GM12878 (cell line): ENCODE measurements around the gene ACACB. TPM values are rescaled to one million over a fixed set of nuclear protein-coding genes. Genes with fewer than 3 reads are reported as not detected.

Source experiments
- ATAC-seq: fragments of 200-7000 bp; cut with Tn5 transposase; 3 replicates; pipeline ENCODE4 v1.9.1; 2020; ENCODE audit warnings: mild to moderate bottlenecking, moderate library complexity
- BruUV-seq: library from RNA; stranded (reverse); fragments of 400-500 nt; replicated peaks from 2 replicates; lab custom pipeline; 2021; lab: Mats Ljungman, UMichigan
- CTCF ChIA-PET: fragments of 300-600 bp; sonication (Branson Sonifier 250); formaldehyde crosslinking; extraction: SDS; loops from one replicate; lab custom pipeline; 2021; ENCODE audit warnings: inconsistent platforms; lab: Yijun Ruan, JAX
- POLR2A ChIA-PET: fragments of 350-600 bp; formaldehyde crosslinking; extraction: SDS; loops from one replicate; lab custom pipeline; 2021; ENCODE audit warnings: inconsistent platforms; lab: Charles Lee
- RAD21 ChIA-PET: fragments of 300-600 bp; sonication (Branson Sonifier 250); formaldehyde crosslinking; loops from one replicate; lab custom pipeline; 2023; ENCODE audit warnings: antibody characterized with exemption; ENCODE audit not compliant: unreplicated experiment; lab: Charles Lee
- SMC1A ChIA-PET: fragments of 300-600 bp; sonication (Branson Sonifier 250); formaldehyde crosslinking; loops from one replicate; lab custom pipeline; 2023; ENCODE audit not compliant: unreplicated experiment, uncharacterized antibody; lab: Charles Lee
- DNase-seq: peaks from one replicate; pipeline ENCODE4 v3.0.0-alpha.2; 2011; ENCODE audit warnings: low read depth, low spot score
- FAIRE-seq: peaks from 3 replicates; lab custom pipeline; 2011; peaks lifted over from hg19 to GRCh38; lab: Jason Lieb, UNC
- H2AFZ ChIP-seq: 2 replicates; pipeline ENCODE4 v1.6.0; 2011; ENCODE audit warnings: low read depth, low read length, control low read depth; ENCODE audit not compliant: control insufficient read depth
- H3K27ac ChIP-seq: 2 replicates; pipeline ENCODE4 v1.5.1; 2011; ENCODE audit warnings: control low read depth; ENCODE audit not compliant: control insufficient read depth, insufficient read depth
- H3K27me3 ChIP-seq, 2 experiments: replicated peaks in 1 of 2; 2 replicates each; pipeline versions ENCODE4 v1.6.0 to v1.6.1; 2011; ENCODE audit warnings: low read length in 1 of 2; ENCODE audit not compliant: control insufficient read depth in 2 of 2, insufficient read depth in 2 of 2
- H3K36me3 ChIP-seq, 2 experiments: 2 replicates each; pipeline ENCODE4 v1.5.1; 2011; ENCODE audit warnings: low read length in 1 of 2; ENCODE audit not compliant: control insufficient read depth in 2 of 2, insufficient read depth in 2 of 2
- H3K4me1 ChIP-seq: 2 replicates; pipeline ENCODE4 v1.6.1; 2011; ENCODE audit warnings: mild to moderate bottlenecking, low read length, moderate library complexity, mixed read lengths; ENCODE audit not compliant: control insufficient read depth, insufficient read depth
- H3K4me2 ChIP-seq: 2 replicates; pipeline ENCODE4 v1.6.0; 2011; ENCODE audit warnings: control low read depth; ENCODE audit not compliant: control insufficient read depth, insufficient read depth
- H3K4me3 ChIP-seq: fragments of 200-600 bp; sonication (generic); 2 replicates; pipeline ENCODE4 v1.5.1; 2016
- H3K79me2 ChIP-seq: 2 replicates; pipeline ENCODE4 v1.6.0; 2011; ENCODE audit warnings: low read length; ENCODE audit not compliant: control insufficient read depth, insufficient read depth
- H3K9ac ChIP-seq: 2 replicates; pipeline ENCODE4 v1.8.0; 2011; ENCODE audit warnings: low read length, control low read depth, mixed read lengths; ENCODE audit not compliant: control insufficient read depth, insufficient read depth
- H3K9me3 ChIP-seq: replicated peaks from 3 replicates; pipeline ENCODE4 v1.5.1; 2011; ENCODE audit warnings: mild to moderate bottlenecking, low read length; ENCODE audit not compliant: control insufficient read depth, insufficient read depth
- H4K20me1 ChIP-seq: 2 replicates; pipeline ENCODE4 v1.6.0; 2011; ENCODE audit not compliant: control insufficient read depth, insufficient read depth
- ASH2L ChIP-seq: fragments of 300-600, 200-600 bp; sonication (generic); IDR thresholded peaks from 2 replicates; pipeline ENCODE4 v1.6.1; 2017; ENCODE audit warnings: low read depth, mild to moderate bottlenecking, borderline replicate concordance
- ATF7 ChIP-seq: fragments of 450-650 bp; IDR thresholded peaks from 2 replicates; pipeline ENCODE4 v1.6.1; 2016; ENCODE audit warnings: low read depth, mild to moderate bottlenecking
- BHLHE40 ChIP-seq, 2 experiments: fragments of 450-650 bp in 1 of 2; IDR thresholded peaks; 2 replicates each; pipeline ENCODE4 v1.6.1; 2011 to 2017; ENCODE audit warnings: low read depth in 2 of 2, borderline replicate concordance in 1 of 2, improper control_type of control experiment in 1 of 2, low read length in 1 of 2, mild to moderate bottlenecking in 1 of 2
- EED ChIP-seq: sonication (generic); IDR thresholded peaks from 2 replicates; pipeline ENCODE4 v1.6.1; 2016; ENCODE audit warnings: antibody characterized with exemption, low read depth
- ESRRA ChIP-seq: IDR thresholded peaks from 2 replicates; pipeline ENCODE4 v1.6.1; 2012; ENCODE audit warnings: mild to moderate bottlenecking, low read length, improper control_type of control experiment
- ETV6 ChIP-seq, 2 experiments: fragments of 450-650 bp in 1 of 2; IDR thresholded peaks in 1 of 2; conservative IDR thresholded peaks in 1 of 2; 2 replicates each; pipeline ENCODE4 v1.6.1; 2014; ENCODE audit warnings: antibody characterized with exemption in 1 of 2, borderline replicate concordance in 1 of 2, low read depth in 1 of 2, mild to moderate bottlenecking in 1 of 2, moderate library complexity in 1 of 2
- FOS ChIP-seq: IDR thresholded peaks from 3 replicates; pipeline ENCODE4 v1.6.1; 2011; ENCODE audit warnings: borderline replicate concordance; ENCODE audit not compliant: insufficient read length; ENCODE audit errors: extremely low read depth
- FOXK2 ChIP-seq: fragments of 450-650 bp; IDR thresholded peaks from 2 replicates; pipeline ENCODE4 v1.6.1; 2017; ENCODE audit warnings: mild to moderate bottlenecking, moderate library complexity
- IRF4 ChIP-seq: IDR thresholded peaks from 2 replicates; pipeline ENCODE4 v1.6.1; 2011; ENCODE audit warnings: low read depth, low read length
- MXI1 ChIP-seq: fragments of 150-350 bp; IDR thresholded peaks from 2 replicates; pipeline ENCODE4 v1.6.1; 2011; ENCODE audit warnings: low read depth, mild to moderate bottlenecking, inconsistent platforms, low read length, improper control_type of control experiment
- NFYA ChIP-seq: IDR thresholded peaks from 2 replicates; pipeline ENCODE4 v1.6.1; 2011; ENCODE audit warnings: low read depth, mild to moderate bottlenecking, low read length, improper control_type of control experiment, borderline replicate concordance
- PKNOX1 ChIP-seq: fragments of 450-650 bp; IDR thresholded peaks from 2 replicates; pipeline ENCODE4 v1.6.1; 2016; ENCODE audit warnings: mild to moderate bottlenecking
- SIN3A ChIP-seq: IDR thresholded peaks from 2 replicates; pipeline ENCODE4 v1.6.1; 2012; ENCODE audit warnings: low read depth, low read length, improper control_type of control experiment
- YY1 ChIP-seq: IDR thresholded peaks from 2 replicates; pipeline ENCODE4 v1.6.1; 2011; ENCODE audit warnings: low read depth, mild to moderate bottlenecking, low read length
- WGBS: methylation state at CpG from one replicate; pipeline ENCODE4 v1.1.6; 2016; ENCODE audit warnings: low lambda C conversion rate; ENCODE audit not compliant: insufficient replicate concordance, insufficient coverage; ENCODE audit errors: missing lambda C conversion rate; 5-methylcytosine and 5-hydroxymethylcytosine counted together
- in situ Hi-C: fragments of 300-500 bp; cut with MboI; formaldehyde crosslinking; loops from 9 replicates; pipeline ENCODE4 v1.14.3; 2018; ENCODE audit warnings: mixed read lengths
- intact Hi-C: fragments of 100-400 bp; cut with micrococcal nuclease; formaldehyde crosslinking; loops from one replicate; pipeline ENCODE4 v1.14.2; 2022; ENCODE audit not compliant: unreplicated experiment
- polyA plus RNA-seq, 11 experiments: library from polyadenylated mRNA; depleted of rRNA in 4 of 11; unstranded in 6 of 11; stranded (reverse) in 5 of 11; fragments of >200 nt; fragmentation: Nextera tagmentation in 4 of 11; fragmentation: Illumina TruSeq in 1 of 11; extraction: Ambion mirVana in 4 of 11; extraction: Trizol in 1 of 11; gene quantifications; 1 replicate in 1 of 11; 2 replicates in 10 of 11; pipeline versions ENCODE4 v1.2.1 to v1.2.3, GENCODE V29; 2011 to 2016; ENCODE audit warnings: inconsistent platforms in 2 of 11, missing spikeins in 2 of 11, low read depth in 1 of 11
- total RNA-seq, 4 experiments: library from RNA; depleted of rRNA in 3 of 4; stranded (reverse); fragments of >200 nt in 3 of 4; fragmentation: Illumina TruSeq in 1 of 4; extraction: Trizol in 1 of 4; gene quantifications; 2 replicates each; pipeline versions ENCODE4 v1.2.1 to v1.2.3, GENCODE V29; 2013 to 2021
- TF ChIP-seq, protein P1 (sequence below): fragments of 450-650 bp; formaldehyde crosslinking; IDR thresholded peaks from 2 replicates; pipeline ENCODE4 v1.4.0; 2020; ENCODE audit warnings: mild to moderate bottlenecking, moderate library complexity
- TF ChIP-seq, protein P2 (sequence below): fragments of 450-650 bp; IDR thresholded peaks from 2 replicates; pipeline ENCODE4 v1.6.1; 2017; ENCODE audit warnings: mild to moderate bottlenecking, moderate library complexity

ACACB gene
- total and polyA plus RNA-seq, 10 of the 15 experiments (the other 5 are each of a cell fraction or from before 2014, with no cell fraction given): 0.05 to 1.9 (median 0.38) TPM; not detected in 2

- ChIA-PET POLR2A (no interaction called here), SMC1A (no interaction called here), CTCF (no interaction called here), RAD21 (interaction anchor here (0.6 kb wide), 1 partner anchor 1518 kb away, joined by 3 read pairs; no protein-coding TSS in a partner anchor)
- FAIRE-seq (no peak), DNase-seq (no peak), ATAC-seq (no peak)
- no peak overlapping the region for H2AFZ ChIP-seq
- H3K9me3 ChIP-seq: no peaks in the 10 kb centered on the region
- no peak overlapping the region for H3K4me2 ChIP-seq
- no peaks in the 10 kb centered on the region for H3K36me3 ChIP-seq
- no peak overlapping the region for H3K4me3 ChIP-seq
- no peaks in the 10 kb centered on the region for H3K79me2 ChIP-seq
- WGBS: 15% methylated on average over 4 of the region's 4 CpGs
- no peaks in the 10 kb centered on the region for H3K27me3 ChIP-seq
- in situ Hi-C loops: no loop called here
- intact Hi-C loops: no loop called here
- no TSS peak for BruUV-seq
- no peaks in the 10 kb centered on the region for H3K4me1 ChIP-seq
- TF ChIP-seq ASH2L: no peak
- TF ChIP-seq EED: no peak
- TF ChIP-seq IRF4: no peak
- TF ChIP-seq, protein P1, sequence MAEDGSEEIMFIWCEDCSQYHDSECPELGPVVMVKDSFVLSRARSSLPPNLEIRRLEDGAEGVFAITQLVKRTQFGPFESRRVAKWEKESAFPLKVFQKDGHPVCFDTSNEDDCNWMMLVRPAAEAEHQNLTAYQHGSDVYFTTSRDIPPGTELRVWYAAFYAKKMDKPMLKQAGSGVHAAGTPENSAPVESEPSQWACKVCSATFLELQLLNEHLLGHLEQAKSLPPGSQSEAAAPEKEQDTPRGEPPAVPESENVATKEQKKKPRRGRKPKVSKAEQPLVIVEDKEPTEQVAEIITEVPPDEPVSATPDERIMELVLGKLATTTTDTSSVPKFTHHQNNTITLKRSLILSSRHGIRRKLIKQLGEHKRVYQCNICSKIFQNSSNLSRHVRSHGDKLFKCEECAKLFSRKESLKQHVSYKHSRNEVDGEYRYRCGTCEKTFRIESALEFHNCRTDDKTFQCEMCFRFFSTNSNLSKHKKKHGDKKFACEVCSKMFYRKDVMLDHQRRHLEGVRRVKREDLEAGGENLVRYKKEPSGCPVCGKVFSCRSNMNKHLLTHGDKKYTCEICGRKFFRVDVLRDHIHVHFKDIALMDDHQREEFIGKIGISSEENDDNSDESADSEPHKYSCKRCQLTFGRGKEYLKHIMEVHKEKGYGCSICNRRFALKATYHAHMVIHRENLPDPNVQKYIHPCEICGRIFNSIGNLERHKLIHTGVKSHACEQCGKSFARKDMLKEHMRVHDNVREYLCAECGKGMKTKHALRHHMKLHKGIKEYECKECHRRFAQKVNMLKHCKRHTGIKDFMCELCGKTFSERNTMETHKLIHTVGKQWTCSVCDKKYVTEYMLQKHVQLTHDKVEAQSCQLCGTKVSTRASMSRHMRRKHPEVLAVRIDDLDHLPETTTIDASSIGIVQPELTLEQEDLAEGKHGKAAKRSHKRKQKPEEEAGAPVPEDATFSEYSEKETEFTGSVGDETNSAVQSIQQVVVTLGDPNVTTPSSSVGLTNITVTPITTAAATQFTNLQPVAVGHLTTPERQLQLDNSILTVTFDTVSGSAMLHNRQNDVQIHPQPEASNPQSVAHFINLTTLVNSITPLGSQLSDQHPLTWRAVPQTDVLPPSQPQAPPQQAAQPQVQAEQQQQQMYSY (CRISPR knock-in tag): no peak
- TF ChIP-seq, protein P2, sequence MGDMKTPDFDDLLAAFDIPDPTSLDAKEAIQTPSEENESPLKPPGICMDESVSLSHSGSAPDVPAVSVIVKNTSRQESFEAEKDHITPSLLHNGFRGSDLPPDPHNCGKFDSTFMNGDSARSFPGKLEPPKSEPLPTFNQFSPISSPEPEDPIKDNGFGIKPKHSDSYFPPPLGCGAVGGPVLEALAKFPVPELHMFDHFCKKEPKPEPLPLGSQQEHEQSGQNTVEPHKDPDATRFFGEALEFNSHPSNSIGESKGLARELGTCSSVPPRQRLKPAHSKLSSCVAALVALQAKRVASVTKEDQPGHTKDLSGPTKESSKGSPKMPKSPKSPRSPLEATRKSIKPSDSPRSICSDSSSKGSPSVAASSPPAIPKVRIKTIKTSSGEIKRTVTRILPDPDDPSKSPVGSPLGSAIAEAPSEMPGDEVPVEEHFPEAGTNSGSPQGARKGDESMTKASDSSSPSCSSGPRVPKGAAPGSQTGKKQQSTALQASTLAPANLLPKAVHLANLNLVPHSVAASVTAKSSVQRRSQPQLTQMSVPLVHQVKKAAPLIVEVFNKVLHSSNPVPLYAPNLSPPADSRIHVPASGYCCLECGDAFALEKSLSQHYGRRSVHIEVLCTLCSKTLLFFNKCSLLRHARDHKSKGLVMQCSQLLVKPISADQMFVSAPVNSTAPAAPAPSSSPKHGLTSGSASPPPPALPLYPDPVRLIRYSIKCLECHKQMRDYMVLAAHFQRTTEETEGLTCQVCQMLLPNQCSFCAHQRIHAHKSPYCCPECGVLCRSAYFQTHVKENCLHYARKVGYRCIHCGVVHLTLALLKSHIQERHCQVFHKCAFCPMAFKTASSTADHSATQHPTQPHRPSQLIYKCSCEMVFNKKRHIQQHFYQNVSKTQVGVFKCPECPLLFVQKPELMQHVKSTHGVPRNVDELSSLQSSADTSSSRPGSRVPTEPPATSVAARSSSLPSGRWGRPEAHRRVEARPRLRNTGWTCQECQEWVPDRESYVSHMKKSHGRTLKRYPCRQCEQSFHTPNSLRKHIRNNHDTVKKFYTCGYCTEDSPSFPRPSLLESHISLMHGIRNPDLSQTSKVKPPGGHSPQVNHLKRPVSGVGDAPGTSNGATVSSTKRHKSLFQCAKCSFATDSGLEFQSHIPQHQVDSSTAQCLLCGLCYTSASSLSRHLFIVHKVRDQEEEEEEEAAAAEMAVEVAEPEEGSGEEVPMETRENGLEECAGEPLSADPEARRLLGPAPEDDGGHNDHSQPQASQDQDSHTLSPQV: no peak
- no peak for TF ChIP-seq ETV6 (conservative IDR thresholded peaks at IDR 0.05 in 1 of 2, IDR thresholded peaks at IDR 0.05 in 1 of 2; ENCODE audit: borderline replicate concordance in 1 of 2, low read depth in 1 of 2)
- TF ChIP-seq YY1: no peak
- TF ChIP-seq SIN3A: no peak
- no peak for TF ChIP-seq NFYA
- no peak for TF ChIP-seq MXI1
- no peak for TF ChIP-seq PKNOX1
- TF ChIP-seq ESRRA: no peak
- TF ChIP-seq ATF7: no peak
- no peak for TF ChIP-seq FOS
- TF ChIP-seq BHLHE40 (IDR thresholded peaks at IDR 0.05; ENCODE audit: borderline replicate concordance in 1 of 2, low read depth in 2 of 2, low read length in 1 of 2): no peak
- no peak for TF ChIP-seq FOXK2
- no peak overlapping the region for H3K27ac ChIP-seq
- no peak overlapping the region for H3K9ac ChIP-seq
- H4K20me1 ChIP-seq: no peaks in the 10 kb centered on the region
Observed at GRCh38 chr12:109188108-109188712, 71.8 kb downstream of the ACACB start.
